Large intestine (tissue), 3 donors: ENCODE data around the gene PLEKHG3. TPM values are rescaled to one million over a fixed set of nuclear protein-coding genes. Genes with fewer than 3 reads are reported as not detected.

ENCODE experiments used
- DNase-seq, 2 donors: peaks; one replicate each; pipeline versions ENCODE4 v3.0.0 to v3.0.0-alpha.2; 2013
- H3K27ac ChIP-seq: one replicate; pipeline ENCODE4 v1.5.1; 2013; ENCODE audit warnings: low read length
- H3K27me3 ChIP-seq: 2 replicates; pipeline ENCODE4 v1.6.1; 2013; ENCODE audit warnings: low read length; ENCODE audit not compliant: control insufficient read depth, insufficient read depth
- H3K36me3 ChIP-seq: 2 replicates; pipeline ENCODE4 v1.6.1; 2013; ENCODE audit warnings: low read length; ENCODE audit not compliant: control insufficient read depth, insufficient read depth
- H3K4me1 ChIP-seq: one replicate; pipeline ENCODE4 v1.6.1; 2013; ENCODE audit warnings: low read length; ENCODE audit not compliant: control insufficient read depth, insufficient read depth
- H3K4me3 ChIP-seq: one replicate; pipeline ENCODE4 v1.5.1; 2013; ENCODE audit warnings: low read length
- H3K9me3 ChIP-seq: one replicate; pipeline ENCODE4 v1.6.1; 2013; ENCODE audit warnings: mild to moderate bottlenecking, low read depth, low read length, moderate library complexity; ENCODE audit not compliant: control insufficient read depth
- WGBS: methylation state at CpG from one replicate; pipeline ENCODE4 v1.1.5; 2013; ENCODE audit warnings: low lambda C conversion rate; ENCODE audit not compliant: insufficient coverage; 5-methylcytosine and 5-hydroxymethylcytosine counted together
- polyA plus RNA-seq: library from polyadenylated mRNA; unstranded; fragments of 120-200 nt; gene quantifications from one replicate; pipeline ENCODE4 v1.2.1, GENCODE V29; 2013

PLEKHG3 gene
- polyA plus RNA-seq, 1 donor, result 56.1 TPM

- peaks cover 8% of the 10 kb centered on the region for H3K9me3 ChIP-seq
- H3K27ac ChIP-seq, result peak overlapping the region; percentile 90
- WGBS, result no CpG with 5 or more reads among the region's 6 CpGs
- peaks cover 69% of the 10 kb centered on the region for H3K4me1 ChIP-seq
- H3K27me3 ChIP-seq, result no peaks in the 10 kb centered on the region
- peaks cover 4% of the 10 kb centered on the region for H3K36me3 ChIP-seq
- no peak overlapping the region for H3K4me3 ChIP-seq
- DNase-seq, result peak in 1 of 2 donors; percentile 70
Measured at GRCh38 chr14:64717870-64718269, 13.6 kb downstream of the PLEKHG3 start.

- no peaks in the 10 kb centered on the region for H3K27me3 ChIP-seq
- H3K36me3 ChIP-seq, result peaks cover 4% of the 10 kb centered on the region
- H3K27ac ChIP-seq, result no peak overlapping the region
- H3K9me3 ChIP-seq, result no peaks in the 10 kb centered on the region
- H3K4me1 ChIP-seq, result peaks cover 72% of the 10 kb centered on the region
- WGBS, result 100% methylated on average over 1 of the region's 7 CpGs
- H3K4me3 ChIP-seq, result no peak overlapping the region
- DNase-seq, result no peak
Measured at GRCh38 chr14:64718762-64719161, 14.5 kb downstream of the PLEKHG3 start.

- Histone ChIP-seq H3K36me3 (peaks cover 4% of the 10 kb centered on the region), H3K27ac (peak overlapping the region; percentile 82), H3K27me3 (no peaks in the 10 kb centered on the region), H3K9me3 (no peaks in the 10 kb centered on the region), H3K4me3 (no peak overlapping the region), H3K4me1 (peaks cover 80% of the 10 kb centered on the region)
- no CpG with 5 or more reads among the region's 7 CpGs for WGBS
- no peak for DNase-seq
Measured at GRCh38 chr14:64719601-64720000, 15.4 kb downstream of the PLEKHG3 start.

GRCh38 chr14:64720131-64720576 lies 15.9 kb downstream of the PLEKHG3 start:
- H3K27ac ChIP-seq, result peak overlapping the region; percentile 82
- no peaks in the 10 kb centered on the region for H3K27me3 ChIP-seq
- H3K36me3 ChIP-seq, result peaks cover 4% of the 10 kb centered on the region
- WGBS, result no CpG with 5 or more reads among the region's 7 CpGs
- no peaks in the 10 kb centered on the region for H3K9me3 ChIP-seq
- H3K4me1 ChIP-seq, result peaks cover 85% of the 10 kb centered on the region
- H3K4me3 ChIP-seq, result no peak overlapping the region
- peak; percentile 80 to 89 for DNase-seq

GRCh38 chr14:64721391-64721791 lies 17.2 kb downstream of the PLEKHG3 start:
- Histone ChIP-seq H3K4me3 (no peak overlapping the region), H3K4me1 (peaks cover 85% of the 10 kb centered on the region), H3K36me3 (peaks cover 4% of the 10 kb centered on the region), H3K27me3 (no peaks in the 10 kb centered on the region), H3K27ac (peak overlapping the region; percentile 82), H3K9me3 (no peaks in the 10 kb centered on the region)
- WGBS, result no CpG with 5 or more reads among the region's 5 CpGs
- peak in 1 of 2 donors; percentile 66 for DNase-seq

GRCh38 chr14:64721899-64722298 lies 17.7 kb downstream of the PLEKHG3 start:
- H3K4me3 ChIP-seq, result no peak overlapping the region
- DNase-seq, result no peak
- no CpG with 5 or more reads among the region's 9 CpGs for WGBS
- no peaks in the 10 kb centered on the region for H3K27me3 ChIP-seq
- peaks cover 82% of the 10 kb centered on the region for H3K4me1 ChIP-seq
- H3K9me3 ChIP-seq, result no peaks in the 10 kb centered on the region
- H3K27ac ChIP-seq, result no peak overlapping the region
- H3K36me3 ChIP-seq, result peaks cover 4% of the 10 kb centered on the region

- H3K4me1 ChIP-seq, result peaks cover 82% of the 10 kb centered on the region
- no peaks in the 10 kb centered on the region for H3K9me3 ChIP-seq
- WGBS, result no CpG with 5 or more reads among the region's 5 CpGs
- no peaks in the 10 kb centered on the region for H3K27me3 ChIP-seq
- no peak overlapping the region for H3K4me3 ChIP-seq
- peaks cover 10% of the 10 kb centered on the region for H3K36me3 ChIP-seq
- no peak overlapping the region for H3K27ac ChIP-seq
- DNase-seq, result no peak
Measured at GRCh38 chr14:64722842-64723447, 18.7 kb downstream of the PLEKHG3 start.

- H3K9me3 ChIP-seq, result no peaks in the 10 kb centered on the region
- 0% methylated on average over 1 of the region's 15 CpGs for WGBS
Measured at GRCh38 chr14:64723691-64724577, 19.7 kb downstream of the PLEKHG3 start.

GRCh38 chr14:64724578-64724930 lies 20.3 kb downstream of the PLEKHG3 start:
- Histone ChIP-seq H3K27ac (peak overlapping the region; percentile 92), H3K27me3 (no peaks in the 10 kb centered on the region), H3K4me1 (peaks cover 76% of the 10 kb centered on the region), H3K4me3 (no peak overlapping the region), H3K9me3 (no peaks in the 10 kb centered on the region), H3K36me3 (peaks cover 22% of the 10 kb centered on the region)
- WGBS, result no CpG with 5 or more reads among the region's 1 CpG
- DNase-seq, result no peak

More at GRCh38 chr14:64723691-64724577, 19.7 kb downstream of the PLEKHG3 start:
- Histone ChIP-seq H3K4me3 (no peak overlapping the region), H3K27me3 (no peaks in the 10 kb centered on the region), H3K27ac (peak overlapping the region; percentile 92), H3K36me3 (peaks cover 20% of the 10 kb centered on the region), H3K4me1 (peaks cover 76% of the 10 kb centered on the region)
- DNase-seq, result peak; percentile 93 to 95

- peak overlapping the region; percentile 92 for H3K27ac ChIP-seq
- no peak overlapping the region for H3K4me3 ChIP-seq
- H3K27me3 ChIP-seq, result no peaks in the 10 kb centered on the region
- DNase-seq, result peak in 1 of 2 donors; percentile 56
- WGBS, result no CpG with 5 or more reads among the region's 3 CpGs
- H3K36me3 ChIP-seq, result peaks cover 30% of the 10 kb centered on the region
- H3K4me1 ChIP-seq, result peaks cover 69% of the 10 kb centered on the region
- no peaks in the 10 kb centered on the region for H3K9me3 ChIP-seq
Measured at GRCh38 chr14:64725261-64725815, 21.1 kb downstream of the PLEKHG3 start.
